Thyroid gland (tissue), 4 donors: ENCODE data around the gene PPP1R15B. TPM values are rescaled to one million over a fixed set of nuclear protein-coding genes. Genes with fewer than 3 reads are reported as not detected.

Source experiments
- DNase-seq, 2 donors: peaks; one replicate each; pipeline ENCODE4 v3.0.0-alpha.2; 2019
- H3K27ac ChIP-seq, 3 donors: fragments of 200-600 bp; sonication (generic); 1 replicate in 2 of 3; 2 replicates in 1 of 3; pipeline ENCODE4 v1.5.1; 2016 to 2019; ENCODE audit warnings: mild to moderate bottlenecking in 1 of 3, moderate library complexity in 1 of 3
- H3K27me3 ChIP-seq: fragments of 200-600 bp; sonication (generic); one replicate; pipeline ENCODE4 v1.5.1; 2019
- H3K36me3 ChIP-seq, 2 donors: fragments of 200-600 bp; sonication (generic); one replicate each; pipeline ENCODE4 v1.5.1; 2016 to 2019
- H3K4me1 ChIP-seq, 2 donors: fragments of 200-600 bp; sonication (generic); one replicate each; pipeline ENCODE4 v1.5.1; 2017 to 2019
- H3K4me3 ChIP-seq, 3 donors: fragments of 200-600 bp; sonication (generic); replicated peaks in 1 of 3; 1 replicate in 2 of 3; 2 replicates in 1 of 3; pipeline ENCODE4 v1.5.1; 2016; ENCODE audit warnings: mild to moderate bottlenecking in 1 of 3
- H3K9me3 ChIP-seq: fragments of 200-600 bp; sonication (generic); one replicate; pipeline ENCODE4 v1.5.1; 2017
- CTCF ChIP-seq, 6 experiments: fragments of 200-600 bp in 3 of 6; fragments of 450-650 bp in 3 of 6; sonication (generic) in 3 of 6; IDR thresholded peaks; one replicate each; pipeline ENCODE4 v1.5.1; 2016 to 2019; ENCODE audit warnings: antibody characterized with exemption in 6 of 6, mild to moderate bottlenecking in 2 of 6, inconsistent platforms in 1 of 6, moderate library complexity in 1 of 6
- POLR2A ChIP-seq, 2 donors: fragments of 450-650 bp; IDR thresholded peaks; one replicate each; pipeline ENCODE4 v1.6.1; 2017; ENCODE audit warnings: antibody characterized with exemption in 2 of 2, mild to moderate bottlenecking in 2 of 2, moderate library complexity in 1 of 2
- WGBS, 2 donors: methylation state at CpG; one replicate each; pipeline ENCODE4 v1.1.5; 2017; 5-methylcytosine and 5-hydroxymethylcytosine counted together
- intact Hi-C: fragments of 100-400 bp; cut with DNase I; formaldehyde crosslinking; loops from one replicate; pipeline ENCODE4 v1.15.1; 2023
- total RNA-seq, 4 donors: library from RNA; depleted of rRNA; stranded (reverse); fragments of >200 nt; gene quantifications; one replicate each; pipeline ENCODE4 v1.2.3, GENCODE V29; 2016

The PPP1R15B gene
- total RNA-seq, 4 donors from 2014 or later, result 63.0 to 89.8 (median 66.2) TPM

GRCh38 chr1:204383163-204383904 is 28.3 kb downstream of the PPP1R15B start:
- H3K27me3 ChIP-seq, result no peaks in the 10 kb centered on the region
- H3K27ac ChIP-seq, result no peak overlapping the region
- H3K36me3 ChIP-seq, result no peaks in the 10 kb centered on the region
- H3K9me3 ChIP-seq, result no peaks in the 10 kb centered on the region
- TF ChIP-seq CTCF (IDR thresholded peaks at IDR 0.05), result no peak
- TF ChIP-seq POLR2A (IDR thresholded peaks at IDR 0.05), result no peak
- DNase-seq, result no peak
- no peak overlapping the region for H3K4me3 ChIP-seq
- 83 to 87% methylated on average over 5 of the region's 5 CpGs for WGBS, 2 donors
- H3K4me1 ChIP-seq, result peaks cover 0 to 10% of the 10 kb centered on the region in 2 donors
- intact Hi-C loops, result no loop called here

GRCh38 chr1:204382714-204383083 is 28.9 kb downstream of the PPP1R15B start:
- Histone ChIP-seq H3K36me3 (no peaks in the 10 kb centered on the region), H3K27ac (no peak overlapping the region), H3K27me3 (no peaks in the 10 kb centered on the region), H3K9me3 (no peaks in the 10 kb centered on the region), H3K4me1 (peaks cover 0 to 12% of the 10 kb centered on the region in 2 donors), H3K4me3 (no peak overlapping the region)
- intact Hi-C loops, result no loop called here
- TF ChIP-seq POLR2A (IDR thresholded peaks at IDR 0.05) (no peak), CTCF (IDR thresholded peaks at IDR 0.05) (no peak)
- DNase-seq, result no peak
- WGBS, 2 donors, result 48 to 50% methylated on average over 2 of the region's 2 CpGs

GRCh38 chr1:204380293-204380831 is 31.3 kb downstream of the PPP1R15B start:
- H3K4me1 ChIP-seq, result peaks cover 0 to 17% of the 10 kb centered on the region in 2 donors
- H3K27me3 ChIP-seq, result no peaks in the 10 kb centered on the region
- no peak for DNase-seq
- 76% methylated on average over 8 of the region's 8 CpGs for WGBS, 2 donors
- no peaks in the 10 kb centered on the region for H3K9me3 ChIP-seq
- no peak overlapping the region for H3K27ac ChIP-seq
- no peaks in the 10 kb centered on the region for H3K36me3 ChIP-seq
- TF ChIP-seq CTCF (IDR thresholded peaks at IDR 0.05) (no peak), POLR2A (IDR thresholded peaks at IDR 0.05) (no peak)
- H3K4me3 ChIP-seq, result no peak overlapping the region
- intact Hi-C loops, result no loop called here

GRCh38 chr1:204377800-204378668 is 33.6 kb downstream of the PPP1R15B start:
- peaks cover 0 to 10% of the 10 kb centered on the region in 2 donors for H3K4me1 ChIP-seq
- TF ChIP-seq POLR2A (IDR thresholded peaks at IDR 0.05) (no peak), CTCF (IDR thresholded peaks at IDR 0.05) (no peak)
- H3K27ac ChIP-seq, result no peak overlapping the region
- H3K36me3 ChIP-seq, result no peaks in the 10 kb centered on the region
- H3K27me3 ChIP-seq, result no peaks in the 10 kb centered on the region
- intact Hi-C loops, result no loop called here
- no peaks in the 10 kb centered on the region for H3K9me3 ChIP-seq
- WGBS, 2 donors, result 1 to 2% methylated on average over 23 to 50 of the region's 55 CpGs
- peak; percentile 62 to 69 for DNase-seq
- H3K4me3 ChIP-seq, result peak overlapping the region in 2 of 3 donors; percentile 32 to 42
